ENCODE data around the gene MDFIC.
"Not testable (repeated sequence)": the region's sequence is repeated elsewhere in the genome, so short reads cannot be mapped to it uniquely, and the experiment has no call there.

The MDFIC gene

GRCh38 chr7:114879554-114879953 lies 42.3 kb upstream of the MDFIC start:
- ATAC-seq (ENCODE audit: insufficient read depth, low read depth) = no peak
- TF ChIP-seq EZH2 (IDR thresholded peaks at IDR 0.05; ENCODE audit: borderline replicate concordance, low read depth, low read length, severe bottlenecking) (no peak), CTCF (IDR thresholded peaks at IDR 0.05; ENCODE audit: borderline replicate concordance, extremely low read depth, low read length, poor library complexity, severe bottlenecking) (no peak)
- H3K4me2 ChIP-seq (ENCODE audit: insufficient read depth, low read length) = no peak overlapping the region
- no peak for DNase-seq
- H2AFZ ChIP-seq (ENCODE audit: low read depth, low read length) = no peak overlapping the region
- no peaks in the 10 kb centered on the region for H3K27me3 ChIP-seq (ENCODE audit: insufficient read depth, low read length, poor library complexity)
- no peak overlapping the region for H3K4me3 ChIP-seq (ENCODE audit: low read depth in 1 of 2, low read length in 2 of 2)
- H3K27ac ChIP-seq (ENCODE audit: low read length) = no peak overlapping the region
- no peak overlapping the region for H3K9ac ChIP-seq (ENCODE audit: low read depth, low read length)
- H4K20me1 ChIP-seq (ENCODE audit: insufficient read depth, low read length) = no peaks in the 10 kb centered on the region
- H3K36me3 ChIP-seq (ENCODE audit: insufficient read depth, low read length) = no peaks in the 10 kb centered on the region
- H3K4me1 ChIP-seq (ENCODE audit: insufficient read depth, low read length) = no peaks in the 10 kb centered on the region
- H3K79me2 ChIP-seq (ENCODE audit: insufficient read depth, low read length) = no peaks in the 10 kb centered on the region
- H3K9me3 ChIP-seq (ENCODE audit: insufficient read depth, low read length, severe bottlenecking) = peaks cover 4% of the 10 kb centered on the region

DNA sequence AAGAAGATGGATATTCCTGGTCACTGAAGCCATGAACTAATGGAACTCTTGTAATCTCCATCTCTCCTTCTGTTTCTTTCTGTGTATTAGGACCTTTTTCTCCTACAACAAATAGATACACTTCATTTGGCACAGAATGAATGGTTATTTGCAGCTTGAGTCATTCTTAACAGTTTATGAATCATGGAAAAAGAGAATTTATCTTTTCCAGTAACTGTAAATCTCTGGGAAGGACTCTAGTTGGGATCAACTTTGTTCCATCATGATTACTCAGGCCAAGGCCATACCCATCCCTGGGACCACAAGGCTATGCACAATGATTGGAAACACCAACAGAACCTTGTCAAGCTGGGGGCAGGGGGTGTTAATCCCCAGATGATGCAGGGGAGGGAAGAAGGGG lies 36.1 kb upstream of the MDFIC start:
- Histone ChIP-seq H3K4me3 (ENCODE audit: low read depth in 1 of 2, low read length in 2 of 2) (no peak overlapping the region), H3K9ac (ENCODE audit: low read depth, low read length) (no peak overlapping the region), H3K36me3 (ENCODE audit: insufficient read depth, low read length) (no peaks in the 10 kb centered on the region), H3K79me2 (ENCODE audit: insufficient read depth, low read length) (no peaks in the 10 kb centered on the region), H3K27ac (ENCODE audit: low read length) (no peak overlapping the region), H4K20me1 (ENCODE audit: insufficient read depth, low read length) (no peaks in the 10 kb centered on the region), H2AFZ (ENCODE audit: low read depth, low read length) (no peak overlapping the region), H3K27me3 (ENCODE audit: insufficient read depth, low read length, poor library complexity) (no peaks in the 10 kb centered on the region), H3K9me3 (ENCODE audit: insufficient read depth, low read length, severe bottlenecking) (no peaks in the 10 kb centered on the region), H3K4me1 (ENCODE audit: insufficient read depth, low read length) (no peaks in the 10 kb centered on the region), H3K4me2 (ENCODE audit: insufficient read depth, low read length) (no peak overlapping the region)
- DNase-seq = no peak
- no peak for TF ChIP-seq EZH2 (IDR thresholded peaks at IDR 0.05; ENCODE audit: borderline replicate concordance, low read depth, low read length, severe bottlenecking)
- TF ChIP-seq CTCF (IDR thresholded peaks at IDR 0.05; ENCODE audit: borderline replicate concordance, extremely low read depth, low read length, poor library complexity, severe bottlenecking) = no peak
- ATAC-seq (ENCODE audit: insufficient read depth, low read depth) = no peak

- H3K9me3 ChIP-seq (ENCODE audit: insufficient read depth, low read length, severe bottlenecking) = no peaks in the 10 kb centered on the region
- no peaks in the 10 kb centered on the region for H3K27me3 ChIP-seq (ENCODE audit: insufficient read depth, low read length, poor library complexity)
- H3K4me3 ChIP-seq (ENCODE audit: low read depth in 1 of 2, low read length in 2 of 2) = no peak overlapping the region
- H3K4me2 ChIP-seq (ENCODE audit: insufficient read depth, low read length) = no peak overlapping the region
- H3K9ac ChIP-seq (ENCODE audit: low read depth, low read length) = no peak overlapping the region
- H3K4me1 ChIP-seq (ENCODE audit: insufficient read depth, low read length) = no peaks in the 10 kb centered on the region
- no peak overlapping the region for H2AFZ ChIP-seq (ENCODE audit: low read depth, low read length)
- ATAC-seq (ENCODE audit: insufficient read depth, low read depth) (no peak), DNase-seq (no peak)
- H3K36me3 ChIP-seq (ENCODE audit: insufficient read depth, low read length) = no peaks in the 10 kb centered on the region
- TF ChIP-seq EZH2 (IDR thresholded peaks at IDR 0.05; ENCODE audit: borderline replicate concordance, low read depth, low read length, severe bottlenecking) (no peak), CTCF (IDR thresholded peaks at IDR 0.05; ENCODE audit: borderline replicate concordance, extremely low read depth, low read length, poor library complexity, severe bottlenecking) (no peak)
- H3K79me2 ChIP-seq (ENCODE audit: insufficient read depth, low read length) = no peaks in the 10 kb centered on the region
- H3K27ac ChIP-seq (ENCODE audit: low read length) = no peak overlapping the region
- no peaks in the 10 kb centered on the region for H4K20me1 ChIP-seq (ENCODE audit: insufficient read depth, low read length)
These were observed 35.7 kb upstream of the MDFIC start for GRCh38 chr7:114886241-114886640.

- not testable (repeated sequence) for H3K4me3 ChIP-seq (ENCODE audit: low read depth in 1 of 2, low read length in 2 of 2); H3K9me3 ChIP-seq (ENCODE audit: insufficient read depth, low read length, severe bottlenecking); H3K4me2 ChIP-seq (ENCODE audit: insufficient read depth, low read length); H3K27me3 ChIP-seq (ENCODE audit: insufficient read depth, low read length, poor library complexity); DNase-seq; H3K9ac ChIP-seq (ENCODE audit: low read depth, low read length); H3K4me1 ChIP-seq (ENCODE audit: insufficient read depth, low read length); H4K20me1 ChIP-seq (ENCODE audit: insufficient read depth, low read length); H2AFZ ChIP-seq (ENCODE audit: low read depth, low read length); H3K27ac ChIP-seq (ENCODE audit: low read length); H3K36me3 ChIP-seq (ENCODE audit: insufficient read depth, low read length); ATAC-seq (ENCODE audit: insufficient read depth, low read depth); H3K79me2 ChIP-seq (ENCODE audit: insufficient read depth, low read length)
These were observed 32.8 kb upstream of the MDFIC start for GRCh38 chr7:114889116-114889515.

Data from DND-41 (cell line).